ENCODE data around the gene CFAP65.

The CFAP65 gene

DNA sequence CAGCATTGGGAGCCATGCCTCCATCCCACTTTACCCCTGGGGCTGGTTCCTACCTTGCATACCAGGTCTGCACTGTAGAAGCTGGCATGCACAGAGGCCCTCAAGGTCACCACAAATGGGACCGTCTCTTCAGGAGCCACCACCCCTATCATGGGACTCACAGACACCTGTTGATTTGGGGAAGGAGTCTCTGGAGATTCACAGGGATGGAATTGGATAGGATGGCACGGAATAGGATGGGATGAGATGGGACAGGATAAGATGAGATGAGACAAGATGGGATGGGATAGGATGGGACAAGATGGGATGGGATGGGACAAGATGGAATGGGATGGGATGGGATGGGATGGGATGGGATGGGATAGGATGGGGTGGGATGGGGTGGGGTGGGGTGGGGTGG lies 32.0 kb downstream of the CFAP65 start:
- DNase-seq (ENCODE audit: low read depth): no peak

DNA sequence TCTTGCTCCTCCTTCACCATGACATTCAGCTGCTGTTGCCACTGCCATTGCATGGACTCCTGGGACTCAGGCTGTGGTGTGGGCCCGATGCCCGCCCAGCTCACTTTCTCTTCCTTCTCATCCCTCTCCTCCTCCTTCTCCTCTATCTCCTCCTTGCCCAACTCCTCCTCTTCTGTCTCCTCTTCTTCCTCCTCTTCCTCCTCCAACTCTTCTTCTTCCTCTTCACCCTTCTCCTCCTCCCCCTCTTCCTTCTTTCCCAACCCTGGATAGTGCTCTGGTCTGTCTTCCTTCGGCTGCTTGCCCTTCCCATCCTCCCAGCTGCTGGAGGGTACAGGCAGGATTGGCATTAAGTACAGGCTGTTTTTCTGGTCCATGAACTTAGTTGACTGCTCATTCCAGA lies 37.3 kb downstream of the CFAP65 start:
- DNase-seq (ENCODE audit: low read depth): no peak

DNA sequence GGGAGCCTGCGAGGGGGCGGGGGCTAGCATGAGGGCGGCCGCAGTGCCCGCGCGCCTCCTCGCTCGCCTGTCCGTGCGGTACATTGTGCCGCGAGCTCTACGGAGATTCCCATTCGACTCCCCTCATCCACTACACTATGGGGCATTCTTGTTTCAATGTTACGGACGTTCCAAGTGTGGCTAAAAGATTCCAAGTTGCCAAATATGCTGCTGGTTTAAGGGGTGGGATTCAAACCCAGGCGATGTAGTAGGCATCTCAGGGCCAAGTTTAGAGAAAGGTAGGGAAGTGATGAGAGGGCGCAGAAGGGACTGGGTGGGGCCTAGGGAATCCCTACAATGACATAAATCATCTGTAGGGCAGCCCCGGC lies 38.1 kb downstream of the CFAP65 start:
- no peak for DNase-seq (ENCODE audit: low read depth)

DNA sequence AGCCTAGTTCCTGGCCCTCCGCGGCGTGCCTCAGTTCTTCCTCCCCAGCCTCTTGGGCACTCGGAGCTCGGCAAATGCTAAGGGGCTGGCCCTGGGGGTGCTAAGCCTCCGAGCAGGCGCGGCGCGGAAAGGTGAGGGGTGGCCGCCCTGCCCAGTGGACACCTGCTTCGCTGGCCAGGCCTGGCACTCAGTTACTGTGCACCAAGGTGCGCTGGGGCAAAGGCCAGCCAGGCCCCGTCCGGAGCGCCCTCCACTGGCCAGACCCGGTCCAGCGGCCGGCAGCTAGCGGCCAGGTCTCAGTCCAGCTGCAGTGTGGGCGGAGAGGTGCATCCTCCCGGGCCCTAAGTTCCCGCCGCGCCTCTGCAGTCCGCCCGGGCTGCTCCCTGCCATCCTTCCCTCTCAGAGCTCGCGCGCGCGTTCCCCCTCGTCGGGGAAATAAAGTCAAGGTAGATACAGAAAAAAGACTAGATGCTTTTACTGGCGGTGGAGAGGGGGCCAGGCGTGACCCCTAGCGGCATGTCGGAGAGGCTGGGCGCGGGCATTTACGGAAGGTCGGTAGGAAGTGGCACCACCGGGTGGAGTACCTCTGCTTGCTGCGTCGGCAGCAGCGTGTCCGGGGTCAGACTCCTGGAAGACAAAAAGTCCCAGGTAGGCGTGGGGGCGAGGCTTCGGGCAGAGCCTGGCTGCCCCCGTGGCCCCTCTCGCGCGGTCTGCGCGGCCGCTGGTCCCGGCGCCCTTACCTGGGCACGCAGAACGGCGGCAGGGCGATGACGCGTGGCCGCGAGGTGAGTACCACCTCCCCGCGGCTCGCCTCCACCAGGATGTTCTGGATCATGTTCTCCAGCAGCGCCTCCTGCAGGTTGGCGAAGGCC lies 38.7 kb downstream of the CFAP65 start:
- peak; percentile 20 for DNase-seq (ENCODE audit: low read depth)

DNA sequence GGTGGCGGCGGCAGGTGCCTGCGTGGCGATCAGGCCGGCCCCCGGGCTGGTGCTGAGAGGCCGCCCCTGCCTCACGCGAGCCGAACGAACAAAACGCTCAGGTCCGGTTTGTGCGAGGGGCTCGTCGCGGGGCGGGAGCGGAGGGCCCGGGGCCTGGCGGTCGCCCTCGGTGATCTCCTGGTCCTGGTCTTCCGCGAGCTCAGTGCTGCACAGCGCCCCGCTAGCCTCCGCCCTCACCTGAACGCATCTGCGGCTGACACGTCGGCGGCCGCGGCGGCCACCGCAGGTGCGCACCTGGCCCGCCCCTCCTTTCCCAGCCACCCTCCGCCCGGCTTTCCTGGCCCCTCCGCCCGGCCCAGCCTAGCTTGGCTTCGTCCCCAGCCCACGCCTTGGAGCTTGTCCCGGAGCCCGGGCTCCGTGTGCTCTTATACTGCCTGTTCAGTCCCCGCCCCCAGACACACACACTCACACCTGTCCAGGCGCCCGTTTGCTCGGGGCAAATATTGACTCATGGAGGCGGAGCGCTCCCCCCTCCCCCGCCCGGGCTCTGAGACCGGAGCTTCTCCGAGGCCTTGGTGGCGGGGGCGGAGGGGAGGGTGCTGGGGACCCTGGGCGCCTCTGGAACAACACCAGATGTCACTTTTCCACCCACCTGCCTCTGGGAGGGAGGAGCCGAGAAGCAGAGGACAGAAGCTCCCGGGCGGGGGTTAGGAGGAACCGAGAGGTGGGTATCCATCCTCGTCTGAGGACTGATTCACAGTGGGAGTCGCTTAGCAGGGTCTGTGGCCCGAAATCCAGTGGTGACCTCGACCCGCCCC lies 39.5 kb downstream of the CFAP65 start:
- DNase-seq (ENCODE audit: low read depth): no peak

DNA sequence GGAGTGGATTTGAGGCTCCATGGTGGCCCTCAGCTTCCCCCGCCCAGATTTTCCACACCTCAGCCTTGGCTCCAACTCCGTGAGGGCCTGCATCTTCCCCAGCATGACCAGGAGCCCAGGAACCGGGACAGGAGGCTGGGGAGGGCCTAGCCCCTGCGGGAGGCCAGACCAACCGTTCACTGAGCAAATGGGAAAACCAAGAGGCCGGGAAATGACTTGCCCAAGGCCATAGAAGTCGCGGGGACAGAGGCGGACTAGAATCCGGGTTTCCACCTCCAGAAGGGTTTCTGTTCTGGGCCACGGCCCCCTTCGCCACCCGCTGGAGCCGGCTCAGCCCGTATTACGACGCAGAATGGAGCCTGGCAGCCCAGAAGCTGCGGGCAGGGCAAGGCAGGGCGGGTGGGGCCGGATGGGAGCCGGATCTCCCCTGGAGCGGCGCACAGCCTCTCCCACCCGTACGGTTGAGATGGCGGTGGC lies 40.2 kb downstream of the CFAP65 start:
- no peak for DNase-seq (ENCODE audit: low read depth)

DNA sequence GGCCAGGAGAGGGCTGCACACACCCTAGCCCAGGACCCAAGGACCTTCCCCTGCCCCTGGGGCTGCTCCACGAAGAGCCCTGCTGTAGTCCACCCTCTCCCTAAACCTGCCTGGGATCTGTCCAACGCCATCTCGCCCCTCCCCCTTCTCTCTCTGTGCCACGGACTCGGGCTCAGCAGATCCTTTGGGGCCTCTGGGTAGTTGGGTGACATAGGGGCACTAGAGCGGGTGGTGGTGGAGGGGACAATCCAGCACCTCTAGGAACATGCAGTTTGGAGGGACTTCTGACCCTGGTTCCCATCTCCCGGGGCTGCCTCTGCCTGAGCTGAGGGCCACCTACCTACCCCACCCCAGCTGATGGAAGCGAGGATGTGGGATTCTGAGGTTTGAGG lies 40.8 kb downstream of the CFAP65 start:
- no peak for DNase-seq (ENCODE audit: low read depth)

DNA sequence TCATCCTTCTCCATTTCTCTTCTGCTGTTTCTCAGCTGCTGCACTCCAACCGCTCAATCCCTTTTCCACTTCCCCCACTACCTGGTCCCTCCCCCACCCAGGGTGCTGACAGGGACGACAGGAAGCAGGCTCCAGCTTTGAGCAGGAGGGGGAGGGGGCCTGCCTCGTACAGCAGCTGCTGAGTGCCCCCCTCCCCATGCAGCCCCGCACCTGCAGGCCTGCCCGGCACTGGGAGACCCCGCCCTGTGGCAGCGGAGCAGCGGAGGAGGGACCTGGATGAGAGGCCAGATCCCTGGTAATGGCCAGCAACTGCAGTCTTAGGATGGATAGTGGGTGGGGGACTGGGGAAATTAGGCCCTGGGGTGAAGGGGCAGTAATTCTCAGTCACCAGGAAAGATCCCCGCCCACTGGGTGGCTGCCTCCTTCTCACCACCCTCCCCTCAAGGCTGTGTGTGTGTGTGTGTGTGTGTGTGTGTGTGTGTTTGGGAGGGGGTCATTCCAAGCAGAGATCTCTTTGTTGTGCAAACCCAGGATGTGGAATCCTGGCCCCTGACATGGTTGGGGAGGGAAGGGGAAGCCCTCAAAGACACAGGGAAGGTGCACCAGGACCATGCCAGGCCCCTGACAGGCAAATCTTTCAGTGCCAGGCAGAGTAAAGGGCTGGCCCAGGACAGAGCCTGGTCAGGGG lies 41.3 kb downstream of the CFAP65 start:
- no peak for DNase-seq (ENCODE audit: low read depth)

DNA sequence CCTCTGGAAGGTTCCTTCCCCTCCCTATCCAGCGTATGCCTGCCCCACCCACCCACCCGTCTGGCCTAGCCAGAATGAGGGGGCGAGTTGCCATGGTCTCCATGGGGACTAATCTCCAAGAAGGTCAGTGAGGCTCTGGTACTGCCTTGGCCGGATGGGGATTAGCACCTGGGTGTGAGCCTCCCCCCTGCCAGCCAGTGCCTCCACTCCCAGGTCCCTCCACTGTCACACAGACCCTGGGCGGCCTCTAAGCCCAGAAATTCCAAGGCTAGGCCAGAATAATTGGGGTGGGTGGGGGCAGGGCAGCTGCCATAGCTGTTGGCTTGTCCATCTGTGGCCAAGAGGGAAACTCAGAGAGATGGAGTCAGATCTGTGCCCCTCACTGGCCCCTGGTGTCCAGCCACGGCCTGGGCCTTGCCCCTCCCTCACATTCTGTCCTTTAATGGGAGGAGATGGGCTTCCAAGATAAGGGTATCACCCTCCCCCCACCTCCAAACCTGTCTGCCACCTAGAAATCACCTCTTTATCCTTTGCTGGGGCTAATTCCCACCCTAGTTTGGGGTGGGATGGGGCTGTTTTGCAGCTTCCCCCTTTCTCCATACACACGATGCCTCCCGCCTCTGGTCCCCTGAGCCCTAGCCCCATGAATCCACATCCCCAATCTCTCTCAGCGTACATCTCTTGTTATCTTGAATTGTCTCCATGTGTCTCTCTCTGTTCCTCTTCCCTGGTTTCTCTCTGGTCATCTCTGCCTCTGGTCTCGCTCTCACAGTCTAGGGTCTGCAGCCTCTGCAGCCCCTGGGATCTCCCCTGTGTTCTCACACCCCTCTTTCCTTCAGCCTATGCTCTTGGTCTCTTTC lies 42.1 kb downstream of the CFAP65 start:
- no peak for DNase-seq (ENCODE audit: low read depth)

DNA sequence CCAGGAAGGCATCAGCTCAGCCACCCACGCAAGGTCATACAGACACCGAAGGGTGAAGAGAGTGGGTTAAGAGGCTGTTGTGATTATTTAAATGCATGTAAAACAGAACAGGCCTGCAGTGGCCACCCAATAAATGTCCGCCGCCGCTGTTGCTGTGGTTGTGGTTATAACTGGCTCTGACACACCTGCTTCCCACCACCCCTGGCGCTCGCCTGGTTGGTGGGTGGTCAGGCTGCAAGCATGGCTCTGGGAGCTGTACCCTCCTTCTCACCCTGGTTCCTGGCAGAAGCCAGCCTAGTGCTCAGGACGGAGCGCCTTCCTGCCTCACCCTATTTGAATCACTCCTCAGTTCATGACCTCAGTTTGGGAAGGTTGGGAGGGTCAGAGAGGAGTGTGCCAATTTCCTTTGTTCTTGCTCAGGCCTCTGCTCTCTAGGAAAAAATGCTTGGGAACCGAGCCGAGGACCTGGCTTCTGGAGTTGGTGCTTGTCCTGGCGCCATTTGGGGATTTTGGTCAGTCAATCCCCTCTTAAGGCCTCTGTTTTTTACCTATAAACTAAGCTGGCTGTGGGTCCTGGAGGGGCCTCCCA lies 42.8 kb downstream of the CFAP65 start:
- DNase-seq (ENCODE audit: low read depth): no peak

DNA sequence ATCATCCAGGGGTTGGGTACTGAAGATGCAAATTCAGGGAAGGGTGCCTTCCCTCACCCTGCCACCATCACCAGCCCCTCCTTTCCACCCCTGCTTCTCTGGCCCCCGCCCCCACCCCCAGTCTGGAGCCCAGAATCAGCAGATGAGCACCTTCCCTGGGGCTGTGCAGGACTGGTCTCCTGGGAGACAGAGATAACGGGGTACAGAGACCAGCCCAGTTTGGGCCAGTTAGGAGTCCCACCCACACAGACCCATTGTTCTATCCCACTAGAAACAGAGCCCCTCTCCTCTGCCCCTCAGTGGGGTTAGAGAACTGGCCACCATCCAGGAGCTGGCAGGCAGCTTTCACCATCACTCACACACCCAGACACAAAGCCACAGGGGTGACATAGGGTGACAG lies 43.6 kb downstream of the CFAP65 start:
- no peak for DNase-seq (ENCODE audit: low read depth)

DNA sequence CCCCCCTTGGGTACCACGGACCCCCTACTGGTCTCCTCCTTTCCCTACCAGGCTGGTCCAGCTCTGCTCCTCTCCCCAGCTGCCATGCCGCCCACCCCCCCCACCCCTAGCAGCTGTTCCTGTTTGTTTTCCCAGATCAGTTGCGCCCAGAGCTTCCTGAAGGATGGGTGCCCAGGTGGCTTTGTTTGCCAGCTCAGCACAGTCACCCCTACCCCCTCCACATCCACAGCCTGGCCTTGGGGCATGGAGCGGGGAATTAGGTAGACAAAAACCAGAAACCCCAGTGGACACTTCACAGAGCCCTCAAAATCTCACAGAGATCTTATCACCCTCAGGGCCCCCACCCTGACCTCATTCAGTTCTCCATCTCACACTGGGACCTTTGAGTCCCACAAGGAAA lies 44.4 kb downstream of the CFAP65 start:
- no peak for DNase-seq (ENCODE audit: low read depth)

DNA sequence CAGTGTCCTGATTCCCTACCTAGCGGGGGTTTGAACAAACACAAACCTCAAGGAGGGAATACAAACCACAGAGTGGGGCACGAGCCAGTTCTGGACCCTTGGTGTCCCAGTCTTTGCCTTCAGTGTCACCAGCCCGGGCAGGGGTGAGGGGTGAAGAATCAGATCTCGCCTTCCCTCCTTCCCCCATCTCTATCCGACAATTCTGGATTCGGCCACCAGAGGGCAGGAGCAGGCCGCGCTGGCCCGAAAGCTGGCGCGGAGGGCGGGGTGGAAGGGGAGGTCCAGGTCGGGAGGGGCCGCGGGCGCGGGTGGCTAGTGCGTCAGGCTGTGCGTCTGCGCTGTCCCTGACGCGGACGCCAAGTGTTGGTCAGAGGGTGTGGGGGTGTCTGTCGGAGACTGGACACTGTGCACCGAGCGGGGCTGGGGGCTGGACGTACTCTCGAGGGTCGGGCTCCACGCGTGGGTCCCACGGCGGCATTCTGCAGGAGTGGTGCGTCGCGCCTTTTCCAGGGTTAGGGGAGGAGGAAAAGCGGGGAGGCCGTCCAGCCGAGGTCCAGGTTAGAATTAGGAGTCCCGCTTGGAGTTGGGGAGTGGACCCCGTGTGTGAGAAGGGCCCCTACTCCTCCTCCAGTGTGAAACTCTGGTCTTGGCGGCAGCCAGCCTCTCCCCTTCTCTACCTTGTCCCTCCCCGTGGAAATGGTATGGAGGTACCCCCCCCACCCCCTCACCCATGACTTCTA lies 45.2 kb downstream of the CFAP65 start:
- DNase-seq (ENCODE audit: low read depth): peak; percentile 79

DNA sequence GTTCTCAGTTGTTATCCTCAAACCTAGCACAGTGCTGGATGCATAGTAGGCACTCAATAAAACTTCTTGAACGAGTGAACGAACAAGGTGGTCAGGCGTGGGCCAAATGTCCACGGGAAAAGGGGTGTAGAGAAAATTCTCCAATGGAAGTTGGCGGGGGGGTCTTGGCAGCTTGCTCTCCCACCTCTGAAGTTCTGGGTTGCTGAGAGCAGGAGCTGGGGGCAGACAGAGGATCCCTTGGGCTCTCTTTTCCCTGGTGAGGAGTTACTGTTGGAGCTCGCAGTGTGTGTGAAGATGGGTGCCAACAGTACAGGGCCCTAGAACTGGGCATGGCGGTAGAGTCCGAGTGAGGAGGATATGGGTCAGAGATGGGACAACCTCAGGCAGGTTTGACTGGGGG lies 45.8 kb downstream of the CFAP65 start:
- no peak for DNase-seq (ENCODE audit: low read depth)

DNA sequence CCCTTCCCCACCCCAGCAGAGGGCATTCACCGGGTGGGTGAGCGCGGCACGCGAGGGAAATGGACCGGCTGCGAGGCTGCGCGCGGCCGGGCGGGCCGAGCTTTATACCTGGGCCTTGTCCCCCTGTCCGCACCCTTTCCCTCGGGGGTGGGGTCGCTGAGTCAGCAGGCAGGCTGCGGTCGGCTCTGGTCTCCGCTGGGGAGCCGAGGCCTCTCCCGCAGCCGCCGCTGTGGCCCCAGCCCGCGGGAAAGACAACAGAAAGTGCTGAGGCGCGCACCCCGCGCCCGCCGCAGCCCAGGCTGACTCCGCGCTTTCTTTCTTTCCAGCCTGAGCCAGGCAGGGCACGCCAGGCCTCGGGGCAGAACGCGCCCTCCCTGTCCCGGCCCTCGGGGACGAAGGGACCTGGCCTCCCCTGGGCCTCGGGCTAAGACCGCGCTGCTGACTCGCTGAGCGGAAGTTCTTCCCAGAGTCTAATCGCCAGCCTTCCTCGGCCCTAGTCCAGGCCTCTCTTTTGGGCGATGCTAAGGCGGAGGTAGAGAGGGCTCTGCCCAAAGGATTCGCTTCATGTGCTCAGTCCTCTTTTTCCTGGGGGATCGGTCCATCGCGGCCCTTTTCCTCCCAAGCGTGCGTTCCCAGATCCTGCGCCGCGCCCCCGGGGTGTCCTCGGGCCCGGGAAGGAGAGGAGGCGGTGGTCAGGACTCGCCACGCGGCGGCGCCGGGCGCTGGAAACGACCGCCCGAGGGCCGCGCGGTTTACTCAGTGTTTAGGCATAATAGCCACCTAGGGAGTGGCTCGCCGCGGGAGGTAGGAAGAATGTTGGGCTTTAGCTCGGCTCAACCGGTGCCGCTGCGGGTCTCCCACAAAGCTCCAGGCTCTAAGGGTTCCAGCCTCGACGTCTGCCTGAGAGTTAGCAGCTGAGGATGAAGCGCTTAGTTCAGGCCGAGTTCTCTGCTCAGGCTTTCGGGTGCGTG lies 47.7 kb downstream of the CFAP65 start, which contains the start of gene CRYBA2:
Gene CRYBA2 (minus strand): TSS at position 78 of the 971 bp plus-strand sequence. CDS start 246 bp downstream, outside the sequence.
- peak; percentile 31 for DNase-seq (ENCODE audit: low read depth)

DNA sequence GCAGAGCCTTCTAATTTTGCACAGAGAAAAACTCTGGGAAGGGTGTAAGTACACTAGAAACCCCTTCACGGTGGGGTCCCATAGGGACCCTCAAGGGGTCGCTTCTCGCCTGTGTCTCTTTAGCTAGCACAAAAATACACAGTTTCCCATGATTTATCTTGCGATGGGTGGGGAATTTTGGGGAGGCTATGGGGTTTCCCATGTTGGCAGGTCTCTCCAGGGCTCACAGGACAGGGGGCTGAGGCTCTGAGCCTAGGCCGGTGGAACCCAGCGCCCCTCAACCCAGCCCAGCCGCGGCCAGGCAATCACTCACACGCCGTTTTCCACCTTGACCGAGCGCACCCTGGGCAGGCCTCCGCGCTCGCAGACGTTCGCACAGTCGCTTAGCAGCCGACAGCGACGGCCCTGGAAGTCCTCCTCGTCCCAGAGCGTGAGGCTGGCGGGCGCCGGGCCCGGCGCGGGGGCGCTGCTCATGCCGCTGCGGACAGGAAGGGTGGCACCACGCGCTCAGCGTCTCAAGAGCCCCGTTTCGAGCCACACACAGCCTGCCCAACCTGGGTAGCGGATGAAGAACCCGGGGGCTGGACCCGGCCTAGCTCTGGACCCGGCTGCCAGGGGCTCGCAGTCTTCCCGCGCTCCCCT lies 48.5 kb downstream of the CFAP65 start:
- DNase-seq (ENCODE audit: low read depth): no peak

DNA sequence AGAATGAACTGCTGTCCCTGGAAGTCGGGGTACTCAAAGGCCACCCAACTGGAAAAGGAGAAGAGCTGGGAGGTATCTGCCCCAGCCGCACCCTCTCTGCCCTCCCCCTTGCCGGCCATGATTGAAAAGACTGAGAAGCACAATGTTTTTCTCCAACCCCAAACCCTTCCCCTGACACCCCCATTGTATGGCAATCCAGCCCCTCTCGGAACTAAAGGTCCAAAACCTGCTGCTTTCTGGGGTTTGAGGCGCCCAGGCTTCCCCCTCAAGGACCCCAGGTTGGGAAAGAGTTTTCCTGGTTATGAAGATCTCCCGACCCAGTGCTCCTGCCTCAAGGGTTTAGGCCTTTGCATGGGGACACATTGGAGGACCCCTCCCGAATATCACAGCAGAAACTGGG lies 49.1 kb downstream of the CFAP65 start:
- no peak for DNase-seq (ENCODE audit: low read depth)

DNA sequence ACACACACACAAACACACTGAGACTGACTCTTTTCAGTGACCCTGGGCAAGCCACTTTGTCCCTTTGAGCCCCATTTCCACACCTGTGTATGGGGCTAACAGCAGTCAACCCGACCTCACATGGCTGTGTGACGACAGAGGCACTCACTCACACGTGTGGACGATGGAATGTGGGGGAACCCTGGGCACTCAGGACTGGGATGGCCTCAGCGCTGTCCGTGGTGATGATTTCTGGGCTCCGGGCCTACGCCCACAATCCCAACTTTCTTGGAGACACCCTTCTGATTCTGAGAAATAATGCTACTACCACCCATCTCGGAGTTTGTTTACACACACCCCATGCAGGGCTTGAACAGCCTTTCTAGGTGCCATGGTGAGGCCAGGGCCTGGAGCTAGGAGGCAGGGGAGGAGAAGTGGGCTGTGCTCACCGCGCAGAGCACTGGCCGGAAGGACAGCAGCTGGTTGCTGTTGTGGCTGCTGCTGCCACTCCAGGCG lies 49.6 kb downstream of the CFAP65 start:
- peak; percentile 58 for DNase-seq (ENCODE audit: low read depth)

DNA sequence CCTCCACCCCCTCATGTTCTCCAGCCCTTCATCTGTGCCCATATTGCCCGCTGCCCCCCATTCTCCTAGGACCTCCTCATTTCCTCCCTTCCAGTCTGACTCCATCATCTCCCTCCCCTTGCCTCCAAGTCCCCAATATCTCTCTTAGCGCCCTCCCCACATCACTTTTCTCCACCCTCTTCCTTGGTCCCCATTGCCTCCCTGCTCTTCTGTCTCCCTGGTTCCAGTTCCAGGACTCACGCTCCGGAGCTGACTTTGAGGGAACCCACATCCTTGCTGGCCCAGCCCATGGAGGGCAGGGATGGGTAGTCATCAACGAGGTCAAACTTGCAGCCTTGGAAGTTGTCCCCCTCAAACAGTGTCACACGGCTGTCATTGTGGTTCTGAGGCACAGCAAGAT lies 50.7 kb downstream of the CFAP65 start:
- no peak for DNase-seq (ENCODE audit: low read depth)
